Memory B cell (primary cell): ENCODE data around the gene MAP4K4.
"Not testable (repeated sequence)": the region's sequence is repeated elsewhere in the genome, so short reads cannot be mapped to it uniquely, and the experiment has no call there.

Experiments
- ATAC-seq: fragments of 150-1000 bp; cut with Tn5 transposase; 2 replicates; pipeline ENCODE4 v1.10.0; 2021; ENCODE audit warnings: low read depth, mild to moderate bottlenecking, moderate library complexity
- DNase-seq, 2 donors: peaks; one replicate each; pipeline ENCODE4 v3.0.0; 2022; ENCODE audit warnings: low spot score in 2 of 2
- H3K27ac Mint-ChIP-seq: one replicate; pipeline ENCODE4 v1.8.0; 2022; ENCODE audit warnings: mild to moderate bottlenecking, moderate library complexity, mixed read lengths
- H3K27me3 Mint-ChIP-seq: one replicate; pipeline ENCODE4 v1.8.0; 2022; ENCODE audit warnings: mixed read lengths
- H3K36me3 Mint-ChIP-seq: one replicate; pipeline ENCODE4 v1.8.0; 2022; ENCODE audit warnings: mild to moderate bottlenecking, mixed read lengths
- H3K4me1 Mint-ChIP-seq: one replicate; pipeline ENCODE4 v1.8.0; 2022; ENCODE audit warnings: mixed read lengths
- H3K4me3 Mint-ChIP-seq: one replicate; pipeline ENCODE4 v1.8.0; 2022; ENCODE audit warnings: mild to moderate bottlenecking, moderate library complexity, mixed read lengths
- H3K9me3 Mint-ChIP-seq: one replicate; pipeline ENCODE4 v1.8.0; 2022; ENCODE audit warnings: mixed read lengths

Gene MAP4K4

GRCh38 chr2:101736861-101737291 lies 39.4 kb downstream of the MAP4K4 start:
- H3K27ac Mint-ChIP-seq: peak overlapping the region; percentile 53
- ATAC-seq: peak; percentile 42
- peaks cover 5% of the 10 kb centered on the region for H3K36me3 Mint-ChIP-seq
- no peak overlapping the region for H3K4me3 Mint-ChIP-seq
- DNase-seq: no peak
- no peaks in the 10 kb centered on the region for H3K27me3 Mint-ChIP-seq
- no peaks in the 10 kb centered on the region for H3K9me3 Mint-ChIP-seq
- peaks cover 60% of the 10 kb centered on the region for H3K4me1 Mint-ChIP-seq

GRCh38 chr2:101737478-101738255 lies 40.2 kb downstream of the MAP4K4 start:
- DNase-seq: no peak
- ATAC-seq: no peak
- Mint-ChIP-seq H3K36me3 (peaks cover 5% of the 10 kb centered on the region), H3K27ac (peak overlapping the region; percentile 82), H3K27me3 (no peaks in the 10 kb centered on the region), H3K4me1 (peaks cover 65% of the 10 kb centered on the region), H3K4me3 (no peak overlapping the region), H3K9me3 (no peaks in the 10 kb centered on the region)

GRCh38 chr2:101738649-101739048 lies 41.1 kb downstream of the MAP4K4 start:
- no peaks in the 10 kb centered on the region for H3K9me3 Mint-ChIP-seq
- ATAC-seq (no peak), DNase-seq (no peak)
- peaks cover 69% of the 10 kb centered on the region for H3K4me1 Mint-ChIP-seq
- no peaks in the 10 kb centered on the region for H3K27me3 Mint-ChIP-seq
- H3K27ac Mint-ChIP-seq: peak overlapping the region; percentile 82
- no peak overlapping the region for H3K4me3 Mint-ChIP-seq
- peaks cover 5% of the 10 kb centered on the region for H3K36me3 Mint-ChIP-seq

- Mint-ChIP-seq H3K27me3 (no peaks in the 10 kb centered on the region), H3K27ac (peak overlapping the region; percentile 65), H3K9me3 (no peaks in the 10 kb centered on the region), H3K36me3 (peaks cover 6% of the 10 kb centered on the region), H3K4me1 (peaks cover 71% of the 10 kb centered on the region), H3K4me3 (no peak overlapping the region)
- DNase-seq (no peak), ATAC-seq (no peak)
Measured at GRCh38 chr2:101740555-101740964, 43.1 kb downstream of the MAP4K4 start.

- Mint-ChIP-seq H3K9me3 (no peaks in the 10 kb centered on the region), H3K36me3 (peaks cover 6% of the 10 kb centered on the region), H3K4me1 (peaks cover 64% of the 10 kb centered on the region), H3K27me3 (no peaks in the 10 kb centered on the region), H3K4me3 (peak overlapping the region; percentile 1), H3K27ac (peak overlapping the region; percentile 39)
- DNase-seq: no peak
- no peak for ATAC-seq
Measured at GRCh38 chr2:101741775-101742520, 44.4 kb downstream of the MAP4K4 start.

GRCh38 chr2:101742547-101742946 lies 45.0 kb downstream of the MAP4K4 start:
- Mint-ChIP-seq H3K4me3 (no peak overlapping the region), H3K9me3 (no peaks in the 10 kb centered on the region), H3K27ac (peak overlapping the region; percentile 39), H3K36me3 (peaks cover 6% of the 10 kb centered on the region), H3K4me1 (peaks cover 62% of the 10 kb centered on the region), H3K27me3 (no peaks in the 10 kb centered on the region)
- DNase-seq (no peak), ATAC-seq (no peak)

- DNase-seq: no peak
- Mint-ChIP-seq H3K27me3 (no peaks in the 10 kb centered on the region), H3K9me3 (no peaks in the 10 kb centered on the region), H3K36me3 (peaks cover 6% of the 10 kb centered on the region), H3K4me1 (peaks cover 57% of the 10 kb centered on the region), H3K27ac (peak overlapping the region; percentile 39), H3K4me3 (peak overlapping the region; percentile 21)
- no peak for ATAC-seq
Measured at GRCh38 chr2:101743288-101743687, 45.8 kb downstream of the MAP4K4 start.

GRCh38 chr2:101744832-101745231 lies 47.3 kb downstream of the MAP4K4 start:
- peak overlapping the region; percentile 39 for H3K27ac Mint-ChIP-seq

GRCh38 chr2:101745711-101746694 lies 48.5 kb downstream of the MAP4K4 start:
- H3K27ac Mint-ChIP-seq: peak overlapping the region; percentile 65
- peaks cover 5% of the 10 kb centered on the region for H3K36me3 Mint-ChIP-seq
- ATAC-seq (no peak), DNase-seq (no peak)
- peak overlapping the region; percentile 21 for H3K4me3 Mint-ChIP-seq
- no peaks in the 10 kb centered on the region for H3K27me3 Mint-ChIP-seq
- H3K4me1 Mint-ChIP-seq: peaks cover 47% of the 10 kb centered on the region
- no peaks in the 10 kb centered on the region for H3K9me3 Mint-ChIP-seq

More at GRCh38 chr2:101744832-101745231, 47.3 kb downstream of the MAP4K4 start:
- H3K27me3 Mint-ChIP-seq: no peaks in the 10 kb centered on the region
- H3K36me3 Mint-ChIP-seq: peaks cover 8% of the 10 kb centered on the region
- ATAC-seq: no peak
- no peaks in the 10 kb centered on the region for H3K9me3 Mint-ChIP-seq
- DNase-seq: no peak
- H3K4me3 Mint-ChIP-seq: no peak overlapping the region
- peaks cover 50% of the 10 kb centered on the region for H3K4me1 Mint-ChIP-seq

- Mint-ChIP-seq H3K36me3 (peaks cover 5% of the 10 kb centered on the region), H3K4me3 (no peak overlapping the region), H3K27ac (peak overlapping the region; percentile 69)
Measured at GRCh38 chr2:101748000-101748399, 50.5 kb downstream of the MAP4K4 start.

GRCh38 chr2:101748462-101748861 lies 51.0 kb downstream of the MAP4K4 start:
- Mint-ChIP-seq H3K27ac (peak overlapping the region; percentile 69), H3K4me1 (peaks cover 52% of the 10 kb centered on the region)
- H3K27me3 Mint-ChIP-seq, H3K36me3 Mint-ChIP-seq, H3K9me3 Mint-ChIP-seq, ATAC-seq, DNase-seq, H3K4me3 Mint-ChIP-seq: not testable (repeated sequence)

More at GRCh38 chr2:101748000-101748399, 50.5 kb downstream of the MAP4K4 start:
- ATAC-seq (no peak), DNase-seq (no peak)
- peaks cover 52% of the 10 kb centered on the region for H3K4me1 Mint-ChIP-seq
- H3K27me3 Mint-ChIP-seq: no peaks in the 10 kb centered on the region
- no peaks in the 10 kb centered on the region for H3K9me3 Mint-ChIP-seq

GRCh38 chr2:101750688-101751087 lies 53.2 kb downstream of the MAP4K4 start:
- H3K4me3 Mint-ChIP-seq: no peak overlapping the region
- peak overlapping the region; percentile 87 for H3K27ac Mint-ChIP-seq
- peaks cover 49% of the 10 kb centered on the region for H3K4me1 Mint-ChIP-seq

GRCh38 chr2:101751276-101751815 lies 53.8 kb downstream of the MAP4K4 start:
- Mint-ChIP-seq H3K36me3 (peaks cover 2% of the 10 kb centered on the region), H3K27ac (peak overlapping the region; percentile 87), H3K4me1 (peaks cover 49% of the 10 kb centered on the region), H3K4me3 (peak overlapping the region; percentile 51), H3K27me3 (no peaks in the 10 kb centered on the region), H3K9me3 (no peaks in the 10 kb centered on the region)
- ATAC-seq (no peak), DNase-seq (no peak)

More at GRCh38 chr2:101750688-101751087, 53.2 kb downstream of the MAP4K4 start:
- DNase-seq: no peak
- Mint-ChIP-seq H3K9me3 (no peaks in the 10 kb centered on the region), H3K36me3 (peaks cover 2% of the 10 kb centered on the region), H3K27me3 (no peaks in the 10 kb centered on the region)
- no peak for ATAC-seq
